B cell (primary cell): ENCODE measurements around the gene NMNAT1.

Experiments
- EZH2 ChIP-seq: IDR thresholded peaks from 2 replicates; pipeline ENCODE4 v1.6.1; 2012; ENCODE audit warnings: borderline replicate concordance, low read depth, mild to moderate bottlenecking, moderate library complexity, low read length; ENCODE audit not compliant: insufficient read depth, poor library complexity, severe bottlenecking
- TF ChIP-seq, protein P1 (sequence below): fragments of 200-600 bp; IDR thresholded peaks from one replicate; pipeline ENCODE4 v1.8.0; 2022; ENCODE audit warnings: antibody characterized with exemption, mild to moderate bottlenecking

DNA sequence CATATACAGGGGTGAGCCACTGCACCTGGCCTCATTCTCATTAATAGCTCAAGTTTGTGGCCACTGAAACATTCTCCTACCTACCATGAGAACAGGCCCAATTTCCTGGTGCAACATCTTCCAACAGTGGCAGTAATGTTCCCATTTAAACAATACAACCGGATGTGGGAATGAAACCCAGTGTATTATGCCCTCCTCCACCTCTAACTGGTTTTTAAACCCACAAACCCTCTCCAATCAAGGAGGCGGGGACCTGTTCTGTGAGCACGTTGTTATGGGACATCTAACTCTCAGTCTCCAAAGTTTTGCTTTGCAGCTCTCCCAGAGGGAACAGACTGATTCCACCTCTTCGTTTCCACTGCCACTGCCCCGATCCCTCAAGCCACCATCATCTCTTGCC is 35.8 kb upstream of the NMNAT1 start:
- TF ChIP-seq, protein P1, sequence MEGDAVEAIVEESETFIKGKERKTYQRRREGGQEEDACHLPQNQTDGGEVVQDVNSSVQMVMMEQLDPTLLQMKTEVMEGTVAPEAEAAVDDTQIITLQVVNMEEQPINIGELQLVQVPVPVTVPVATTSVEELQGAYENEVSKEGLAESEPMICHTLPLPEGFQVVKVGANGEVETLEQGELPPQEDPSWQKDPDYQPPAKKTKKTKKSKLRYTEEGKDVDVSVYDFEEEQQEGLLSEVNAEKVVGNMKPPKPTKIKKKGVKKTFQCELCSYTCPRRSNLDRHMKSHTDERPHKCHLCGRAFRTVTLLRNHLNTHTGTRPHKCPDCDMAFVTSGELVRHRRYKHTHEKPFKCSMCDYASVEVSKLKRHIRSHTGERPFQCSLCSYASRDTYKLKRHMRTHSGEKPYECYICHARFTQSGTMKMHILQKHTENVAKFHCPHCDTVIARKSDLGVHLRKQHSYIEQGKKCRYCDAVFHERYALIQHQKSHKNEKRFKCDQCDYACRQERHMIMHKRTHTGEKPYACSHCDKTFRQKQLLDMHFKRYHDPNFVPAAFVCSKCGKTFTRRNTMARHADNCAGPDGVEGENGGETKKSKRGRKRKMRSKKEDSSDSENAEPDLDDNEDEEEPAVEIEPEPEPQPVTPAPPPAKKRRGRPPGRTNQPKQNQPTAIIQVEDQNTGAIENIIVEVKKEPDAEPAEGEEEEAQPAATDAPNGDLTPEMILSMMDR, result no peak
- no peak for TF ChIP-seq EZH2
